H1 (cell line): Measurements from ENCODE around the gene MYO5B. TPM values are rescaled to one million over a fixed set of nuclear protein-coding genes. Genes with fewer than 3 reads are reported as not detected.

Experiments
- CTCF ChIA-PET: fragments of 300-600 bp; sonication (Branson Sonifier 250); formaldehyde crosslinking; loops from one replicate; lab custom pipeline; 2021; ENCODE audit not compliant: partially characterized antibody; lab: Charles Lee
- POLR2A ChIA-PET: fragments of 300-600 bp; sonication (Branson Sonifier 250); formaldehyde crosslinking; loops from one replicate; lab custom pipeline; 2021; ENCODE audit warnings: inconsistent platforms; ENCODE audit not compliant: partially characterized antibody; lab: Charles Lee
- DNase-seq, 2 experiments: peaks; one replicate each; pipeline versions ENCODE4 v3.0.0 to v3.0.0-alpha.2; 2010 to 2022; ENCODE audit warnings: low spot score in 2 of 2, low read depth in 1 of 2, mixed read lengths in 1 of 2
- FAIRE-seq: peaks from 2 replicates; lab custom pipeline; 2011; peaks lifted over from hg19 to GRCh38; lab: Jason Lieb, UNC
- H2AFZ ChIP-seq: 2 replicates; pipeline ENCODE4 v1.8.1; 2012; ENCODE audit warnings: low read length, inconsistent platforms
- H2AK5ac ChIP-seq: 2 replicates; pipeline ENCODE4 v1.6.1; 2013; ENCODE audit warnings: low read depth, low read length
- H2BK120ac ChIP-seq: replicated peaks from 2 replicates; pipeline ENCODE3; 2013; ENCODE audit warnings: low read depth, low read length, inconsistent platforms
- H2BK12ac ChIP-seq: 2 replicates; pipeline ENCODE4 v1.6.1; 2013; ENCODE audit warnings: low read depth, low read length
- H2BK15ac ChIP-seq: 2 replicates; pipeline ENCODE4 v1.6.1; 2013; ENCODE audit warnings: low read length
- H2BK20ac ChIP-seq: 2 replicates; pipeline ENCODE4 v1.6.1; 2013; ENCODE audit warnings: low read length
- H2BK5ac ChIP-seq: 2 replicates; pipeline ENCODE4 v1.6.1; 2013; ENCODE audit warnings: low read depth, low read length
- H3K14ac ChIP-seq: 2 replicates; pipeline ENCODE4 v1.6.1; 2013; ENCODE audit warnings: inconsistent platforms; ENCODE audit not compliant: insufficient read length
- H3K18ac ChIP-seq: 2 replicates; pipeline ENCODE4 v1.6.1; 2013; ENCODE audit warnings: low read length; ENCODE audit errors: extremely low read depth
- H3K23ac ChIP-seq: 2 replicates; pipeline ENCODE4 v1.6.1; 2013; ENCODE audit warnings: inconsistent platforms; ENCODE audit not compliant: insufficient read length
- H3K23me2 ChIP-seq: 2 replicates; pipeline ENCODE4 v1.6.1; 2013; ENCODE audit warnings: low read depth, low read length
- H3K27ac ChIP-seq: 2 replicates; pipeline ENCODE4 v1.6.1; 2011; ENCODE audit warnings: low read depth, low read length, inconsistent platforms
- H3K27me3 ChIP-seq, 4 experiments: replicated peaks in 1 of 4; 1 replicate in 1 of 4; 2 replicates in 3 of 4; pipeline versions ENCODE4 v1.6.1 to v1.8.1; 2011 to 2013; ENCODE audit warnings: low read length in 3 of 4, mild to moderate bottlenecking in 3 of 4, inconsistent platforms in 2 of 4, mixed read lengths in 2 of 4, moderate library complexity in 1 of 4; ENCODE audit not compliant: control insufficient read depth in 3 of 4, insufficient read depth in 3 of 4; ENCODE audit errors: extremely low read depth in 1 of 4
- H3K36me3 ChIP-seq, 4 experiments: 2 replicates each; pipeline versions ENCODE4 v1.6.1 to v1.8.1; 2011 to 2013; ENCODE audit warnings: mild to moderate bottlenecking in 4 of 4, low read length in 3 of 4, moderate library complexity in 2 of 4, control low read depth in 1 of 4, inconsistent platforms in 1 of 4; ENCODE audit not compliant: insufficient read depth in 4 of 4, control insufficient read depth in 2 of 4
- H3K4ac ChIP-seq: replicated peaks from 2 replicates; pipeline ENCODE3; 2013; ENCODE audit warnings: low read length, low read depth, mixed read lengths, inconsistent platforms; ENCODE audit not compliant: insufficient read length
- H3K4me1 ChIP-seq, 4 experiments: replicated peaks in 1 of 4; 1 replicate in 1 of 4; 2 replicates in 3 of 4; pipeline versions ENCODE4 v1.6.1 to v1.8.1; 2011 to 2013; ENCODE audit warnings: low read length in 3 of 4, inconsistent platforms in 2 of 4, mixed read lengths in 1 of 4; ENCODE audit not compliant: insufficient read depth in 4 of 4, control insufficient read depth in 3 of 4
- H3K4me2 ChIP-seq, 2 experiments: 2 replicates each; pipeline versions ENCODE4 v1.6.1 to v1.8.1; 2011 to 2013; ENCODE audit warnings: low read depth in 2 of 2, low read length in 2 of 2, control low read depth in 1 of 2, inconsistent platforms in 1 of 2, mild to moderate bottlenecking in 1 of 2; ENCODE audit not compliant: insufficient read depth in 1 of 2
- H3K4me3 ChIP-seq, 4 experiments: fragments of 200-600, 300-600 bp in 1 of 4; sonication (generic), shearing (Covaris generic), sonication (Bioruptor Twin) in 1 of 4; 2 replicates each; pipeline versions ENCODE4 v1.5.1 to v1.8.1; 2011 to 2016; ENCODE audit warnings: low read length in 4 of 4, low read depth in 3 of 4, control low read depth in 2 of 4, inconsistent platforms in 2 of 4, mild to moderate bottlenecking in 2 of 4, mixed read lengths in 1 of 4, moderate library complexity in 1 of 4; ENCODE audit not compliant: insufficient read depth in 2 of 4; ENCODE audit errors: extremely low read depth in 1 of 4
- H3K56ac ChIP-seq: replicated peaks from 2 replicates; pipeline ENCODE3; 2013; ENCODE audit warnings: low read depth, mild to moderate bottlenecking, mixed read lengths, low read length, inconsistent platforms; ENCODE audit not compliant: insufficient read length
- H3K79me1 ChIP-seq: 2 replicates; pipeline ENCODE4 v1.6.1; 2013; ENCODE audit warnings: low read depth, low read length, control low read depth
- H3K79me2 ChIP-seq, 2 experiments: 2 replicates each; pipeline versions ENCODE4 v1.6.1 to v1.8.1; 2012 to 2013; ENCODE audit warnings: low read length in 2 of 2, mild to moderate bottlenecking in 2 of 2, inconsistent platforms in 1 of 2; ENCODE audit not compliant: insufficient read depth in 2 of 2, control insufficient read depth in 1 of 2
- H3K9ac ChIP-seq, 4 experiments: replicated peaks in 1 of 4; 1 replicate in 1 of 4; 2 replicates in 3 of 4; pipeline versions ENCODE4 v1.6.1 to v1.8.1; 2011 to 2013; ENCODE audit warnings: low read depth in 3 of 4, low read length in 3 of 4, control low read depth in 2 of 4, mild to moderate bottlenecking in 2 of 4, moderate library complexity in 2 of 4, inconsistent platforms in 1 of 4; ENCODE audit errors: extremely low read depth in 1 of 4
- H3K9me3 ChIP-seq, 2 experiments: 2 replicates each; pipeline versions ENCODE4 v1.6.1 to v1.8.1; 2012 to 2013; ENCODE audit warnings: mild to moderate bottlenecking in 2 of 2, moderate library complexity in 2 of 2, control low read depth in 1 of 2, inconsistent platforms in 1 of 2, low read depth in 1 of 2, low read length in 1 of 2, mixed read lengths in 1 of 2; ENCODE audit not compliant: insufficient read depth in 2 of 2
- H4K20me1 ChIP-seq, 2 experiments: replicated peaks in 1 of 2; 2 replicates each; pipeline versions ENCODE3 to v1.8.1; 2011 to 2013; ENCODE audit warnings: inconsistent platforms in 2 of 2, low read length in 2 of 2, mild to moderate bottlenecking in 1 of 2; ENCODE audit not compliant: insufficient read depth in 2 of 2, control insufficient read depth in 1 of 2
- H4K5ac ChIP-seq: 2 replicates; pipeline ENCODE4 v1.6.1; 2013; ENCODE audit warnings: low read length, low read depth, mixed read lengths, inconsistent platforms; ENCODE audit not compliant: insufficient read length
- H4K8ac ChIP-seq: 2 replicates; pipeline ENCODE4 v1.8.0; 2013; ENCODE audit warnings: mild to moderate bottlenecking, moderate library complexity, low read length, inconsistent platforms; ENCODE audit not compliant: insufficient read depth; ENCODE audit errors: extremely low read depth
- H4K91ac ChIP-seq: replicated peaks from 2 replicates; pipeline ENCODE3; 2013; ENCODE audit warnings: low read length, mixed read lengths, inconsistent platforms; ENCODE audit not compliant: insufficient read length
- CBX5 ChIP-seq: fragments of 300-800, 300-1000 bp; sonication (generic); IDR thresholded peaks from 2 replicates; pipeline ENCODE4 v1.7.1; 2016; ENCODE audit warnings: antibody characterized with exemption, low read length, low read depth
- CEBPB ChIP-seq: IDR thresholded peaks from 2 replicates; pipeline ENCODE4 v1.6.1; 2012; ENCODE audit warnings: low read depth, low read length
- E2F6 ChIP-seq: IDR thresholded peaks from 2 replicates; pipeline ENCODE4 v1.6.1; 2012; ENCODE audit warnings: inconsistent platforms
- RBBP5 ChIP-seq: IDR thresholded peaks from 2 replicates; pipeline ENCODE4 v1.7.1; 2012; ENCODE audit warnings: low read depth, mild to moderate bottlenecking, inconsistent platforms, low read length, moderate library complexity, borderline replicate concordance
- SP2 ChIP-seq: IDR thresholded peaks from 2 replicates; pipeline ENCODE4 v1.6.1; 2012; ENCODE audit warnings: mild to moderate bottlenecking, low read length, inconsistent platforms
- SP4 ChIP-seq: IDR thresholded peaks from 2 replicates; pipeline ENCODE4 v1.6.1; 2012; ENCODE audit warnings: low read length, inconsistent platforms
- TEAD4 ChIP-seq: IDR thresholded peaks from 2 replicates; pipeline ENCODE4 v1.6.1; 2012; ENCODE audit warnings: low read depth, low read length, inconsistent platforms, mixed read lengths
- WGBS, 2 experiments: shearing (Covaris generic) in 1 of 2; methylation state at CpG; one replicate each; pipeline versions ENCODE4 v1.1.6 to v1.1.7; 2013 to 2015; ENCODE audit warnings: low lambda C conversion rate in 2 of 2, mixed read lengths in 2 of 2, inconsistent platforms in 1 of 2, low coverage in 1 of 2, missing lambda C conversion rate in 1 of 2; ENCODE audit not compliant: insufficient replicate concordance in 2 of 2, insufficient coverage in 1 of 2, insufficient read length in 1 of 2; ENCODE audit errors: extremely low coverage in 1 of 2, missing lambda C conversion rate in 1 of 2; 5-methylcytosine and 5-hydroxymethylcytosine counted together
- polyA plus RNA-seq, 7 experiments: library from polyadenylated mRNA; depleted of rRNA in 3 of 7; stranded (reverse) in 5 of 7; unstranded in 2 of 7; fragments of >200 nt in 5 of 7; fragments of 200-250 nt in 2 of 7; gene quantifications; 1 replicate in 5 of 7; 2 replicates in 1 of 7; 4 replicates in 1 of 7; pipeline versions ENCODE4 v1.2.1 to v1.2.3, GENCODE V29; 2011 to 2013; ENCODE audit warnings: missing spikeins in 2 of 7, mixed read lengths in 2 of 7
- total RNA-seq: library from RNA; stranded (reverse); fragmentation: NEBNext Ultra II Directional; extraction: Animal tissue kit (Norgen Biotek cat#: 25700); gene quantifications from 2 replicates; pipeline ENCODE4 v1.2.1, GENCODE V29; 2021

The MYO5B gene
- total and polyA plus RNA-seq, 2 of the 8 experiments (the other 6 are each of a cell fraction or from before 2014, with no cell fraction given), result 6.4 to 7.7 TPM

- Histone ChIP-seq H3K27me3 (peaks cover 0 to 6% (median 2%) of the 10 kb centered on the region in 4 experiments; a peak in 3 of 7 replicates), H3K14ac (no peak overlapping the region), H3K18ac (no peak overlapping the region), H3K4me1 (no peaks in the 10 kb centered on the region), H2BK20ac (no peak overlapping the region), H3K79me2 (no peaks in the 10 kb centered on the region), H3K4me3 (no peak overlapping the region), H2AK5ac (no peak overlapping the region), H3K79me1 (no peaks in the 10 kb centered on the region), H2BK15ac (no peak overlapping the region), H4K8ac (no peak overlapping the region), H2BK12ac (no peak overlapping the region), H3K23ac (no peak overlapping the region), H3K56ac (no peak overlapping the region), H4K20me1 (no peaks in the 10 kb centered on the region), H2BK120ac (no peak overlapping the region), H4K5ac (no peak overlapping the region), H3K4me2 (no peak overlapping the region), H3K23me2 (0 out of 2 replicates have a peak, but pooled peaks cover 2% of the 10 kb centered on the region), H3K27ac (no peak overlapping the region), H2AFZ (no peak overlapping the region), H3K9ac (no peak overlapping the region), H4K91ac (no peak overlapping the region), H3K9me3 (no peaks in the 10 kb centered on the region), H3K36me3 (no peaks in the 10 kb centered on the region), H2BK5ac (no peak overlapping the region), H3K4ac (no peak overlapping the region)
- 91% methylated on average over 1 of the region's 1 CpG; no CpG with 5 or more reads in 1 of the 2 experiments for WGBS, 2 experiments
- POLR2A ChIA-PET, result no interaction called here
- CTCF ChIA-PET, result interaction anchor here (0.6 to 6.1 kb wide), 9 partner anchors 11 to 601 kb away, joined by 3 to 28 read pairs (median 4); no protein-coding TSS in a partner anchor
- no peak for DNase-seq
- no peak for FAIRE-seq
- TF ChIP-seq TEAD4, result no peak
- no peak for TF ChIP-seq RBBP5
- TF ChIP-seq CBX5, result no peak
- TF ChIP-seq E2F6, result no peak
- no peak for TF ChIP-seq CEBPB
- no peak for TF ChIP-seq SP4
- TF ChIP-seq SP2, result no peak
Observed at GRCh38 chr18:50201476-50202018, 6.6 kb upstream of the MYO5B start.
